NCI-H128 (cell line): Measurements from ENCODE around the gene SRSF9.
A peak's percentile ranks its signal among the peaks of the same experiment; 100 is the strongest.
"Not testable (repeated sequence)": the region's sequence is repeated elsewhere in the genome, so short reads cannot be mapped to it uniquely, and the experiment has no call there.

Source experiments
- DNase-seq: peaks from one replicate; lab custom pipeline; 2025; ENCODE audit not compliant: unreplicated experiment; lab: John Stamatoyannopoulos, UW

SRSF9 gene

GRCh38 chr12:120469450-120470149 lies at the start of gene SRSF9:
TSS of gene SRSF9 (minus strand) at chr12:120469748. CDS start at chr12:120469609, 139 bp downstream.
- peak; percentile 93 for DNase-seq

GRCh38 chr12:120519324-120519723 lies 49.8 kb upstream of the SRSF9 start:
- DNase-seq: not testable (repeated sequence)

GRCh38 chr12:120515496-120515895 lies 45.9 kb upstream of the SRSF9 start:
- no peak for DNase-seq

- DNase-seq: no peak
These were observed 44.5 kb upstream of the SRSF9 start for GRCh38 chr12:120514002-120514401.

- no peak for DNase-seq
These were observed 39.0 kb upstream of the SRSF9 start for GRCh38 chr12:120508537-120508936.

- no peak for DNase-seq
These were observed 35.0 kb upstream of the SRSF9 start for GRCh38 chr12:120504587-120504986.

GRCh38 chr12:120500581-120500980 lies 31.0 kb upstream of the SRSF9 start:
- no peak for DNase-seq

- no peak for DNase-seq
These were observed 29.4 kb upstream of the SRSF9 start for GRCh38 chr12:120498870-120499515.

GRCh38 chr12:120497524-120498150 lies 28.1 kb upstream of the SRSF9 start:
- DNase-seq: no peak

- peak; percentile 21 for DNase-seq
These were observed 27.1 kb upstream of the SRSF9 start for GRCh38 chr12:120496413-120497340.

GRCh38 chr12:120495731-120496412 lies 26.3 kb upstream of the SRSF9 start, which contains the start of gene DYNLL1:
TSS of gene DYNLL1 (plus strand) at chr12:120496113. CDS start at chr12:120496422, 309 bp downstream.
- peak; percentile 97 for DNase-seq

- DNase-seq: no peak
These were observed 25.7 kb upstream of the SRSF9 start for GRCh38 chr12:120495186-120495730.

- DNase-seq: no peak
These were observed 21.4 kb upstream of the SRSF9 start for GRCh38 chr12:120490833-120491512.

- DNase-seq: no peak
These were observed 20.8 kb upstream of the SRSF9 start for GRCh38 chr12:120490325-120490724.

- no peak for DNase-seq
These were observed 19.5 kb upstream of the SRSF9 start for GRCh38 chr12:120489018-120489417.

- DNase-seq: no peak
These were observed 18.6 kb upstream of the SRSF9 start for GRCh38 chr12:120488057-120488640.

GRCh38 chr12:120487552-120487951 lies 18.0 kb upstream of the SRSF9 start:
- not testable (repeated sequence) for DNase-seq

GRCh38 chr12:120485961-120486881 lies 16.7 kb upstream of the SRSF9 start:
- DNase-seq: no peak
